Measurements from ENCODE around the gene RETREG3.

The RETREG3 gene

GRCh38 chr17:42640121-42640520, 30.9 kb upstream of the RETREG3 start:
- no peak overlapping the region for H3K14ac ChIP-seq (ENCODE audit: low read length in 2 of 2)
- H3K4me3 ChIP-seq (ENCODE audit: insufficient read depth in 1 of 2, low read depth in 1 of 2, low read length in 2 of 2), result no peak overlapping the region
- no peak overlapping the region for H2BK12ac ChIP-seq (ENCODE audit: low read length in 2 of 2)
- no peak overlapping the region for H2BK5ac ChIP-seq (ENCODE audit: low read depth, low read length, poor library complexity, severe bottlenecking)
- H3K9ac ChIP-seq (ENCODE audit: low read length), result no peak overlapping the region
- H3K27ac ChIP-seq (ENCODE audit: low read length, poor library complexity, severe bottlenecking), result no peak overlapping the region
- no peak overlapping the region for H3K4ac ChIP-seq (ENCODE audit: low read depth in 1 of 2, low read length in 2 of 2)
- H2BK15ac ChIP-seq (ENCODE audit: low read depth, poor library complexity, severe bottlenecking), result no peak overlapping the region
- H3K9me3 ChIP-seq (ENCODE audit: control insufficient read depth, low read length), result no peaks in the 10 kb centered on the region
- peaks cover 15 to 27% of the 10 kb centered on the region in 2 experiments for H3K27me3 ChIP-seq (ENCODE audit: control insufficient read depth in 1 of 2, insufficient read depth in 1 of 2, low read length in 2 of 2)
- H3K36me3 ChIP-seq (ENCODE audit: control insufficient read depth in 1 of 2, insufficient read depth in 2 of 2, low read depth in 1 of 2, low read length in 2 of 2), result no peaks in the 10 kb centered on the region
- no peak for DNase-seq
- WGBS, result 91% methylated on average over 3 of the region's 4 CpGs
- H4K8ac ChIP-seq (ENCODE audit: low read length), result no peak overlapping the region
- no peak overlapping the region for H3K23ac ChIP-seq (ENCODE audit: low read length in 2 of 2)
- no peak overlapping the region for H4K91ac ChIP-seq (ENCODE audit: low read length)
- no peaks in the 10 kb centered on the region for H3K4me1 ChIP-seq (ENCODE audit: control insufficient read depth, insufficient read depth, low read depth, low read length)
- H3K79me1 ChIP-seq (replicated peaks; ENCODE audit: low read length, poor library complexity, severe bottlenecking), result no peaks in the 10 kb centered on the region
- no peak overlapping the region for H2AK5ac ChIP-seq (ENCODE audit: low read length, severe bottlenecking)
- H2AFZ ChIP-seq (ENCODE audit: low read depth, low read length), result no peak overlapping the region
- H3K4me2 ChIP-seq (ENCODE audit: low read length, poor library complexity, severe bottlenecking), result no peak overlapping the region
- no peak overlapping the region for H2BK120ac ChIP-seq (ENCODE audit: low read depth, low read length)
- H3K18ac ChIP-seq (ENCODE audit: low read depth in 1 of 2, low read length in 2 of 2), result no peak overlapping the region

GRCh38 chr17:42639525-42640113, 30.4 kb upstream of the RETREG3 start:
- H3K23ac ChIP-seq (ENCODE audit: low read length in 2 of 2), result no peak overlapping the region
- no peaks in the 10 kb centered on the region for H3K9me3 ChIP-seq (ENCODE audit: control insufficient read depth, low read length)
- 80% methylated on average over 6 of the region's 7 CpGs for WGBS
- no peak overlapping the region for H4K8ac ChIP-seq (ENCODE audit: low read length)
- H2AFZ ChIP-seq (ENCODE audit: low read depth, low read length), result no peak overlapping the region
- H2BK15ac ChIP-seq (ENCODE audit: low read depth, poor library complexity, severe bottlenecking), result no peak overlapping the region
- H3K79me1 ChIP-seq (replicated peaks; ENCODE audit: low read length, poor library complexity, severe bottlenecking), result no peaks in the 10 kb centered on the region
- no peak overlapping the region for H2BK120ac ChIP-seq (ENCODE audit: low read depth, low read length)
- no peaks in the 10 kb centered on the region for H3K36me3 ChIP-seq (ENCODE audit: control insufficient read depth in 1 of 2, insufficient read depth in 2 of 2, low read depth in 1 of 2, low read length in 2 of 2)
- no peak overlapping the region for H3K4ac ChIP-seq (ENCODE audit: low read depth in 1 of 2, low read length in 2 of 2)
- H3K27ac ChIP-seq (ENCODE audit: low read length, poor library complexity, severe bottlenecking), result no peak overlapping the region
- no peak overlapping the region for H4K91ac ChIP-seq (ENCODE audit: low read length)
- no peak overlapping the region for H3K9ac ChIP-seq (ENCODE audit: low read length)
- no peak overlapping the region for H2AK5ac ChIP-seq (ENCODE audit: low read length, severe bottlenecking)
- H3K14ac ChIP-seq (ENCODE audit: low read length in 2 of 2), result peak overlapping the region in 1 of 2 experiments; percentile 55
- no peak for DNase-seq
- H3K27me3 ChIP-seq (ENCODE audit: control insufficient read depth in 1 of 2, insufficient read depth in 1 of 2, low read length in 2 of 2), result peaks cover 15 to 27% of the 10 kb centered on the region in 2 experiments
- H3K4me3 ChIP-seq (ENCODE audit: insufficient read depth in 1 of 2, low read depth in 1 of 2, low read length in 2 of 2), result no peak overlapping the region
- no peak overlapping the region for H2BK5ac ChIP-seq (ENCODE audit: low read depth, low read length, poor library complexity, severe bottlenecking)
- no peaks in the 10 kb centered on the region for H3K4me1 ChIP-seq (ENCODE audit: control insufficient read depth, insufficient read depth, low read depth, low read length)
- no peak overlapping the region for H3K18ac ChIP-seq (ENCODE audit: low read depth in 1 of 2, low read length in 2 of 2)
- H3K4me2 ChIP-seq (ENCODE audit: low read length, poor library complexity, severe bottlenecking), result no peak overlapping the region
- H2BK12ac ChIP-seq (ENCODE audit: low read length in 2 of 2), result no peak overlapping the region

- DNase-seq, result no peak
- Histone ChIP-seq H3K9me3 (ENCODE audit: control insufficient read depth, low read length) (no peaks in the 10 kb centered on the region), H4K91ac (ENCODE audit: low read length) (no peak overlapping the region), H3K14ac (ENCODE audit: low read length in 2 of 2) (no peak overlapping the region), H2AK5ac (ENCODE audit: low read length, severe bottlenecking) (no peak overlapping the region), H3K4me3 (ENCODE audit: insufficient read depth in 1 of 2, low read depth in 1 of 2, low read length in 2 of 2) (no peak overlapping the region), H2BK120ac (ENCODE audit: low read depth, low read length) (no peak overlapping the region), H3K9ac (ENCODE audit: low read length) (no peak overlapping the region), H3K36me3 (ENCODE audit: control insufficient read depth in 1 of 2, insufficient read depth in 2 of 2, low read depth in 1 of 2, low read length in 2 of 2) (no peaks in the 10 kb centered on the region), H2BK5ac (ENCODE audit: low read depth, low read length, poor library complexity, severe bottlenecking) (peak overlapping the region; percentile 9), H3K4ac (ENCODE audit: low read depth in 1 of 2, low read length in 2 of 2) (no peak overlapping the region), H3K23ac (ENCODE audit: low read length in 2 of 2) (no peak overlapping the region), H3K27ac (ENCODE audit: low read length, poor library complexity, severe bottlenecking) (no peak overlapping the region), H3K27me3 (ENCODE audit: control insufficient read depth in 1 of 2, insufficient read depth in 1 of 2, low read length in 2 of 2) (peaks cover 0 to 5% of the 10 kb centered on the region in 2 experiments), H3K79me1 (replicated peaks; ENCODE audit: low read length, poor library complexity, severe bottlenecking) (no peaks in the 10 kb centered on the region), H2BK15ac (ENCODE audit: low read depth, poor library complexity, severe bottlenecking) (no peak overlapping the region), H2AFZ (ENCODE audit: low read depth, low read length) (no peak overlapping the region), H3K18ac (ENCODE audit: low read depth in 1 of 2, low read length in 2 of 2) (no peak overlapping the region), H3K4me2 (ENCODE audit: low read length, poor library complexity, severe bottlenecking) (no peak overlapping the region), H4K8ac (ENCODE audit: low read length) (no peak overlapping the region), H3K4me1 (ENCODE audit: control insufficient read depth, insufficient read depth, low read depth, low read length) (no peaks in the 10 kb centered on the region), H2BK12ac (ENCODE audit: low read length in 2 of 2) (no peak overlapping the region)
- WGBS, result 92% methylated on average over 6 of the region's 9 CpGs
Observed at GRCh38 chr17:42632949-42633444, 23.8 kb upstream of the RETREG3 start.

- Histone ChIP-seq H3K9me3 (ENCODE audit: control insufficient read depth, low read length) (no peaks in the 10 kb centered on the region), H4K8ac (ENCODE audit: low read length) (no peak overlapping the region), H2AK5ac (ENCODE audit: low read length, severe bottlenecking) (no peak overlapping the region)
Observed at GRCh38 chr17:42629411-42630009, 20.3 kb upstream of the RETREG3 start.

More at GRCh38 chr17:42629411-42630009, 20.3 kb upstream of the RETREG3 start:
- H2BK15ac ChIP-seq (ENCODE audit: low read depth, poor library complexity, severe bottlenecking), result no peak overlapping the region
- H3K36me3 ChIP-seq (ENCODE audit: control insufficient read depth in 1 of 2, insufficient read depth in 2 of 2, low read depth in 1 of 2, low read length in 2 of 2), result no peaks in the 10 kb centered on the region
- no peaks in the 10 kb centered on the region for H3K79me1 ChIP-seq (replicated peaks; ENCODE audit: low read length, poor library complexity, severe bottlenecking)
- no peak overlapping the region for H4K91ac ChIP-seq (ENCODE audit: low read length)
- no peak overlapping the region for H2AFZ ChIP-seq (ENCODE audit: low read depth, low read length)
- no peak overlapping the region for H3K4ac ChIP-seq (ENCODE audit: low read depth in 1 of 2, low read length in 2 of 2)
- H3K14ac ChIP-seq (ENCODE audit: low read length in 2 of 2), result no peak overlapping the region
- no peak overlapping the region for H3K4me3 ChIP-seq (ENCODE audit: insufficient read depth in 1 of 2, low read depth in 1 of 2, low read length in 2 of 2)
- H3K23ac ChIP-seq (ENCODE audit: low read length in 2 of 2), result no peak overlapping the region
- DNase-seq, result no peak
- no peak overlapping the region for H3K9ac ChIP-seq (ENCODE audit: low read length)
- no peak overlapping the region for H2BK12ac ChIP-seq (ENCODE audit: low read length in 2 of 2)
- H3K18ac ChIP-seq (ENCODE audit: low read depth in 1 of 2, low read length in 2 of 2), result no peak overlapping the region
- H3K4me1 ChIP-seq (ENCODE audit: control insufficient read depth, insufficient read depth, low read depth, low read length), result no peaks in the 10 kb centered on the region
- WGBS, result 67% methylated on average over 1 of the region's 3 CpGs
- H2BK120ac ChIP-seq (ENCODE audit: low read depth, low read length), result no peak overlapping the region
- no peak overlapping the region for H3K4me2 ChIP-seq (ENCODE audit: low read length, poor library complexity, severe bottlenecking)
- H2BK5ac ChIP-seq (ENCODE audit: low read depth, low read length, poor library complexity, severe bottlenecking), result no peak overlapping the region
- no peak overlapping the region for H3K27ac ChIP-seq (ENCODE audit: low read length, poor library complexity, severe bottlenecking)
- no peaks in the 10 kb centered on the region for H3K27me3 ChIP-seq (ENCODE audit: control insufficient read depth in 1 of 2, insufficient read depth in 1 of 2, low read length in 2 of 2)

Measured in mesenchymal stem cell (in vitro differentiated cells and primary cell).